Measurements from ENCODE around the gene IGFBP6.

IGFBP6 gene

DNA sequence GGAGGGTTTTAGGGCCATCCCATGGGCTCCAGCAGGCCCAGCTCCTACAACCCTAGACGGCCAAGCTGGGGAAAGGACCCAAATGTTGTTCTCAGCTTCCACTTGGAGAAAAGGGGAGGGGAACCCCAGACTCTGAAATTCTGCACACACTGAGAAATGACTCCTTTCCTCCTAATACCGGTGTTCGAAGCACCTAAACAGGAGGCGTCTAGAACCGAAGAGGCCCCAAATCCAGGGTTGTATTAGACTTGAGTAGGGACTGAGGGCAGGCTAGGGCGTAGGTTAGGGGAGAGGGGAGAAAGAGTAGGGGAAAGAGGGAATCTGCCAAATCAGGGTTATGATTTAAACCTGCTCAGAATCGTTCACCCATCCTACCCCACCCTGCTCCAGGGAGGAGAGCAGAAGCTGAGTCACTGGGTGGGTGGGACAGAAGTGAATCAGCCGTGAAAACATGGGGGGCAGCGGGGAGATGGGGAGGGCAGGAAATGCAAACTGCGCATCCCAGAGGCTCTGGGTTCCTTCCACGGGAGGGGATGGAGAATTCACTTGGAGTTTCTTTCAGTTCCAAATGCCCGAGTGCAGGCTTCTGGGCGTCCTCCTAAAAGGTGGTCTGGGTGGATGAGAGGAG lies 1.0 kb downstream of the IGFBP6 start:
- H3K4me3 ChIP-seq (replicated peaks; ENCODE audit: low read depth, low read length): peak overlapping the region; percentile 52
- no peak for DNase-seq (ENCODE audit: extremely low read depth, low read depth)

DNA sequence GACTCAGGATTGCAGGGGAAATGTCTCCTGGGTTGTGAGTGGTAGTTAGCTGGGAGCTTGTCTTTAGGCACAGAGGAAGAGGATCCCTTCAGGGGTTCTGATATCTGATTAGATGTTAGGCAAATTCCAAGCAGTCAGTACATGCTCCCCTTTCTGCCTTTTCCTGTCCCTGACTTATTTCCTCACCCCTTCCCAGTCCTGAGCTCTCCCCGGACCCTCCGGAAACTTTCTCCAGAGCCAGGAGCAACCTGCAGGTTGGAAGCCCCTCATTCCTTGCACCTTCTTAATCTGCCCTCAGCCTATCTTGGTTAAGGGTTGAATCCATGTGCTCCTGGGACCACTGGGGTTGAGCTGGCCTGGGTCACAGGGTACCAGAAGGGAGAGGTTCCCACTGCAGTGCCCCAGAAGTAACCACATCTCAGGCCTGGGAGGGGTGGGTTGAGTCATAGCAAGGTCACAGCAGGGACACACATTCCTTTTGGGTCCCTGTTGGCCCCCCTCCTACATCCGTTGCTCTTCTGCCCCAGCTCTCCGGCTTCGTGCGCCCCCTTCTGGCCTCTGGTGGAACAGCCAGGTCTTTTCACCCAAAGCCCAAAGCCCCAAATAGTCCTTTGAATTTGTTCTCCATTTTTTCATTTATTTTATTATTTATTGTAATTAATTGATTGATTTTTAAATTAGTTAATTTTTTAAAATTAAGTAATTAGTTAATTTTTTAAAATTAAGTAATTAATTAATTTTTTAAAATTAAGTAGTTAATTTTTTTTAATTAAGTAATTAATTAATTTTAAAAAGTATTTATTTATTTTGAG lies 1.8 kb downstream of the IGFBP6 start:
- peak overlapping the region; percentile 52 for H3K4me3 ChIP-seq (replicated peaks; ENCODE audit: low read depth, low read length)
- peak; percentile 93 for DNase-seq (ENCODE audit: extremely low read depth, low read depth)
- TF ChIP-seq, protein P1, sequence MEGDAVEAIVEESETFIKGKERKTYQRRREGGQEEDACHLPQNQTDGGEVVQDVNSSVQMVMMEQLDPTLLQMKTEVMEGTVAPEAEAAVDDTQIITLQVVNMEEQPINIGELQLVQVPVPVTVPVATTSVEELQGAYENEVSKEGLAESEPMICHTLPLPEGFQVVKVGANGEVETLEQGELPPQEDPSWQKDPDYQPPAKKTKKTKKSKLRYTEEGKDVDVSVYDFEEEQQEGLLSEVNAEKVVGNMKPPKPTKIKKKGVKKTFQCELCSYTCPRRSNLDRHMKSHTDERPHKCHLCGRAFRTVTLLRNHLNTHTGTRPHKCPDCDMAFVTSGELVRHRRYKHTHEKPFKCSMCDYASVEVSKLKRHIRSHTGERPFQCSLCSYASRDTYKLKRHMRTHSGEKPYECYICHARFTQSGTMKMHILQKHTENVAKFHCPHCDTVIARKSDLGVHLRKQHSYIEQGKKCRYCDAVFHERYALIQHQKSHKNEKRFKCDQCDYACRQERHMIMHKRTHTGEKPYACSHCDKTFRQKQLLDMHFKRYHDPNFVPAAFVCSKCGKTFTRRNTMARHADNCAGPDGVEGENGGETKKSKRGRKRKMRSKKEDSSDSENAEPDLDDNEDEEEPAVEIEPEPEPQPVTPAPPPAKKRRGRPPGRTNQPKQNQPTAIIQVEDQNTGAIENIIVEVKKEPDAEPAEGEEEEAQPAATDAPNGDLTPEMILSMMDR (IDR thresholded peaks at IDR 0.05; ENCODE audit: low read depth, low read length, missing control alignments): peak; percentile 93

More for the DNA sequence above, 1.0 kb downstream of the IGFBP6 start:
- TF ChIP-seq, protein P1 (IDR thresholded peaks at IDR 0.05; ENCODE audit: low read depth, low read length, missing control alignments): no peak

DNA sequence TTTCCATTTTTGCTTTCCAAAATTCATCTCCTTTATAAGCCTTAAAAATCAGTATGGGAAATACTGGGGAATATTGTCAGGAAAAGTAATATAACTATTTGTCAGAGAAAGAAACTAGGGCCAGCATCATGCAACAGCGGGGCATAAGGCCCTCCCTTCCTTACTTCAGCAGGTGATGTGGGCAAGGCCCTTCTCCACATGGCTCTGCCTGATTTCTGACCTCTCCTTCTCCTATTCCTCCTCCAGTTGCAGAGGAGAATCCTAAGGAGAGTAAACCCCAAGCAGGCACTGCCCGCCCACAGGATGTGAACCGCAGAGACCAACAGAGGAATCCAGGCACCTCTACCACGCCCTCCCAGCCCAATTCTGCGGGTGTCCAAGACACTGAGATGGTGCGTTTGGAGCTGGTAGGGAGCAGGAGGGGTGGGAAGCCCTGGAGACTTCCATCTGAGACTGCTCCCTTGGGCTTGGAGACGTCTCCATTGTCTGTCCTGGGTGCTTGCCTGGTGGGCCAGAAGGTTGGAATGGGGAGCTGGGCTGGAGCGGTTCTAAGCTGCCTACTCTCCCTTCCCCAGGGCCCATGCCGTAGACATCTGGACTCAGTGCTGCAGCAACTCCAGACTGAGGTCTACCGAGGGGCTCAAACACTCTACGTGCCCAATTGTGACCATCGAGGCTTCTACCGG lies 3.1 kb downstream of the IGFBP6 start:
- TF ChIP-seq, protein P1 (IDR thresholded peaks at IDR 0.05; ENCODE audit: low read depth, low read length, missing control alignments): no peak
- no peak for DNase-seq (ENCODE audit: extremely low read depth, low read depth)
- no peak overlapping the region for H3K4me3 ChIP-seq (replicated peaks; ENCODE audit: low read depth, low read length)

DNA sequence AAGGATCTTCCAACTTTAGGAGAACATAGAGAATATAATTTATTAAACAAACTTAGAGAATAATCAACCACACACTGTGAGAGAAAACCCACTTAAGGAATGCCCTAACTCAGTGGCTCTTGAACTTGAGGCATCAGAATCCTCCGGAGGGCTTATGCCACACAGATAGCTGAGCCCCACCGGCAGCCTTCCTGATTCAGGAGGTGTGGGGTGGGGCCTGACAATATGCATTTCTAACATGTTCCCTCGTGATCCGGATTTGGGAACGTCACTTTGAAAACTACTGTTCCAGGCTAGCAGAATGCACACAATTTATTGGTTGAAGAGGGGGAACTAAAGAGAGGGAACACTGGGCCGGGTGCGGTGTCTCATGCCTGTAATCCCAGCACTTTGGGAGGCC lies 3.8 kb downstream of the IGFBP6 start:
- no peak overlapping the region for H3K4me3 ChIP-seq (replicated peaks; ENCODE audit: low read depth, low read length)
- TF ChIP-seq, protein P1 (IDR thresholded peaks at IDR 0.05; ENCODE audit: low read depth, low read length, missing control alignments): no peak
- no peak for DNase-seq (ENCODE audit: extremely low read depth, low read depth)

DNA sequence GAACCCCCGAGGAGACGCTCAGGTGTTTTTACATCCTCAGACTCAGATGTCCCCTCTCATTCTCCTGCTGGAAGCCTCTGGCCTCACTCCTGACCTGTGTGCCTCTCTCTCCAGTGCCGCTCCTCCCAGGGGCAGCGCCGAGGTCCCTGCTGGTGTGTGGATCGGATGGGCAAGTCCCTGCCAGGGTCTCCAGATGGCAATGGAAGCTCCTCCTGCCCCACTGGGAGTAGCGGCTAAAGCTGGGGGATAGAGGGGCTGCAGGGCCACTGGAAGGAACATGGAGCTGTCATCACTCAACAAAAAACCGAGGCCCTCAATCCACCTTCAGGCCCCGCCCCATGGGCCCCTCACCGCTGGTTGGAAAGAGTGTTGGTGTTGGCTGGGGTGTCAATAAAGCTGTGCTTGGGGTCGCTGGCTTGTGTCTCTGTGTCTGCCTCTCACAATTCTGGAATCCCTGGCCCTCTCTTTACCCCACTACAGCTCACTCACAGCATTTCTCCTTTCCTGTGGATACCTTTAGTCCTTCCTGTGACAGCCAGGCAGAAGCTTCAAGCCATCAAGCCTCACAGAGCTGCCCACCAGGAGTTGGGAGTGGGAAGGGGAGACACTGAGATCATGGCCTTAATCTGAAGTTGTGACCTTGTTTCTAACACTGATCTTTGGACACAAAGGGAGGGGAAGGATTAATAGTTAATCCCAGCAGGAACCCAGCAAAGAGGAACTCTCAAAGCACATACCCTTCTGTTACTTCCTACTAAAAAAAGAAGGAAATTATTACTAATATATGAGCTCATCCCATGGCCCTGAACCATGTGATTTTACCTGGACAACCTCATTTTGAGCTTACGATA lies 4.7 kb downstream of the IGFBP6 start:
- no peak overlapping the region for H3K4me3 ChIP-seq (replicated peaks; ENCODE audit: low read depth, low read length)
- DNase-seq (ENCODE audit: extremely low read depth, low read depth): no peak

More for the DNA sequence above, 4.7 kb downstream of the IGFBP6 start:
- TF ChIP-seq, protein P1 (IDR thresholded peaks at IDR 0.05; ENCODE audit: low read depth, low read length, missing control alignments): no peak

Measured in HFF-Myc (cell line).